T-helper 2 cell treated with Interferon-gamma antibody and Interleukin-4, amounts not matched to agents 5 μg/mL and 100 μg/mL, for 36 hours (primary cell): Measurements from ENCODE around the gene PCNX3.
"Not testable (repeated sequence)": the region's sequence is repeated elsewhere in the genome, so short reads cannot be mapped to it uniquely, and the experiment has no call there.

Experiments
- DNase-seq: peaks from one replicate; pipeline ENCODE4 v3.0.0; 2021; ENCODE audit warnings: low spot score
- H3K27ac Mint-ChIP-seq: one replicate; pipeline ENCODE4 v1.8.0; 2021; ENCODE audit warnings: mild to moderate bottlenecking, mixed read lengths
- H3K27me3 Mint-ChIP-seq: one replicate; pipeline ENCODE4 v1.8.0; 2021; ENCODE audit warnings: low read depth, mixed read lengths
- H3K36me3 Mint-ChIP-seq: one replicate; pipeline ENCODE4 v1.8.0; 2021; ENCODE audit warnings: low read depth, mixed read lengths
- H3K4me1 Mint-ChIP-seq: one replicate; pipeline ENCODE4 v1.8.0; 2021; ENCODE audit warnings: low read depth, mixed read lengths
- H3K4me3 Mint-ChIP-seq: one replicate; pipeline ENCODE4 v1.8.0; 2022; ENCODE audit warnings: mild to moderate bottlenecking, moderate library complexity, mixed read lengths
- H3K9me3 Mint-ChIP-seq: one replicate; pipeline ENCODE4 v1.8.0; 2021; ENCODE audit warnings: mixed read lengths

Gene PCNX3

DNA sequence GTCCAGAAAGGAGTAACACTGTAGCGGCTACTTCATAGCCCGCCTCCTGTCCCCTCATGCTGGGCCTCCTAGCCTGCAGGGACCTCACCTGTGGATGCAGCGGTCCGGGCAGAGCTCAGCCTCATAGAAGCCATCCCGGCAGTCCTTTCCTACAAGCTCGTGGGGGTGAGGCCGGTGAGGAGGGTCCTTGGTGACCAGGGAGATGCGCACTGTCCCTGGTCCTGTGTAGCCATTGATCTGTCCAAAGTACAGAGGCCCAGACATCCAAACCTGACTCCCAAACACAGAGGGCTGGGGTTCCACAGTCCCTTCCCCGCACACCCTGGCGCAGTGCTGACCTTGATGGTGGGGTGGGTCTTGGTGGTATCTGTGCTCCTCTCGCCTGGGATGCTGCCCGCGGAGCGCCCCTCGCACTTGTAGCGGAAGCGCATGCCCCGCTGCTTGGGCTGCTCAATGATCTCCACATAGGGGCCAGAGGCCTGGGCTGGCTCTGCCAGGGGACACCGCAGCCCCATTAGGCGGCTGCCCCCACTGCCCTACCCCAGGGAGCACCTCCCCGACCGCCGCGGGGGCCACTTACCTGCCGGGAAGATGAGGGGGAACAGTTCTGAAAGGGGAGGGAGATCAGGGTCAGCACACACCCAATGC is 46.1 kb downstream of the PCNX3 start:
- H3K36me3 Mint-ChIP-seq: peaks cover 43% of the 10 kb centered on the region
- no peak for DNase-seq
- no peaks in the 10 kb centered on the region for H3K27me3 Mint-ChIP-seq
- peak overlapping the region; percentile 79 for H3K27ac Mint-ChIP-seq
- no peaks in the 10 kb centered on the region for H3K9me3 Mint-ChIP-seq
- peaks cover 20% of the 10 kb centered on the region for H3K4me1 Mint-ChIP-seq
- peak overlapping the region; percentile 86 for H3K4me3 Mint-ChIP-seq

DNA sequence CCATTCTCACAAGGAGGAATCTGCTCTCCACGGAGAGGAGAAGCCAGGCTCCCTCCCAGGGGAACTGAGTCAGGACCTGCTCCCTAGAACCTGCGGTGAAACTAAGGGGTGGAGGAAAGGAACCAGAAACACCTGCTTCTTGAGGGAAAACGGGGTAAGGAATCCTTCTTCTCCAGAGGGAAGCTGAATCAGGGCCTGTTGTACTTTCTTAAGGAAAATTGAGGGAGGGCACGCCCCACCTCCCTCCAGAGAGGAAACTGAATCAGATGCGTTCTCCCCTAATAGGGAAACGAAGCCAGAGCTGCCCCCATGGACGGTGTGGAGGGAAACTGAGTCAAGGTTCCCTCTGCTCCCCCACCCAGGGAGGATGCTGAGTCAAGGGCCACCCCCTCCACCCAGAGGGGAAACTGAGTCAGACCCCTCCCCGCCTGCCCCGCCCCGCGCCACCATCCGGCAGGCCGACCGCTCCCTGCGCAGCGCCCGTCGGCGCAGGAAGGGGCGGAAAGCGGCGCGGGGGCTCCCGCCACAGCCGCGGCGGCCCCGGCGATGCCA is 46.7 kb downstream of the PCNX3 start:
- no peaks in the 10 kb centered on the region for H3K9me3 Mint-ChIP-seq
- H3K36me3 Mint-ChIP-seq: peaks cover 37% of the 10 kb centered on the region
- H3K27ac Mint-ChIP-seq: peak overlapping the region; percentile 79
- H3K27me3 Mint-ChIP-seq: no peaks in the 10 kb centered on the region
- peak overlapping the region; percentile 86 for H3K4me3 Mint-ChIP-seq
- DNase-seq: no peak
- peaks cover 20% of the 10 kb centered on the region for H3K4me1 Mint-ChIP-seq

DNA sequence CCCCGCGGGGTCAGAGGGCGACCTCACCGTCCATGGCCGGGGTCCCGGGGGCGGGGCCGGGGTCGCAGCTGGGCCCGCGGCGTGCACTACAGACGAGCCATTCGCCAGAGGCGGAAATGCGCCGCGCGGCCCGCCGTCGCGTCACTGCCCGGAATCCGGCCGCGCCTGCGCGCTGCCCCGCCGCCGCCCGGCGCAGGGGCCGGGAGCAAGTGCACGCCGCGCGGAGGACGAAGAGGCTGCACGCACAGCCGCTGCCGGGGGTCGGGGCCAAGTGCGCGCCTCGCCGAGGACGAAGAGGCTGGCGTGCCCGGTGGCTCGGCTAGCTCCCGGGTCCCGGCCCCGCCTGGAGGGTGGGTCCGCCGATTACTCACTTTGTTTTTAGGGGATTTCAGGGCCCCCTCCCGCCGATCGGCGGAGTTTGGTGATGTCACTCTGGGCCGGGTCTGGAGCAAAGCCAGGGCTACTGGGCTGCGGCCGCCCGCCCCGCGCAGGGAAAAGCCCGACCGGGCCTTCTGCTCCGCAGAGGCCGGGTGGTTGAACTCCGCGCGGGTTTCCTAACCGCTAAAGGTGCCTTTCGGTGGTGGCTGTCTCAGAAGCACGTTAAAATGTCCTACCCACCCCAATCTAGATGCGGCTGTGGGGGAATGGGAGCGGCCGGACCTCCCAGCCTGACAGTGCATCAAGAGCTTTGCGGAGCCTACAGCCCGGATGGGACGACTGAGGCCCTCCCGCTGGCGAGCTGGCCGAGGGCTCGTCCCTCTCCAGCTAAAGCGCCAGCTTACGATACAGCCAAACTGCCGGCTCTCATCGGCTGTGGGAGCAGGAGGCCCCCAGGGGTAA is 47.4 kb downstream of the PCNX3 start, which contains the start of gene RELA:
TSS of gene RELA (minus strand) at position 118 of the 840 bp plus-strand sequence. CDS start at position 34, 84 bp downstream.
- Mint-ChIP-seq H3K4me3 (peak within 1 kb of the TSS; percentile 92), H3K27ac (peak within 1 kb of the TSS; percentile 89), H3K27me3 (no peaks in the 10 kb centered on the region), H3K36me3 (peaks cover 32% of the 10 kb centered on the region), H3K9me3 (no peaks in the 10 kb centered on the region), H3K4me1 (peaks cover 20% of the 10 kb centered on the region)
- DNase-seq: peak; percentile 94

DNA sequence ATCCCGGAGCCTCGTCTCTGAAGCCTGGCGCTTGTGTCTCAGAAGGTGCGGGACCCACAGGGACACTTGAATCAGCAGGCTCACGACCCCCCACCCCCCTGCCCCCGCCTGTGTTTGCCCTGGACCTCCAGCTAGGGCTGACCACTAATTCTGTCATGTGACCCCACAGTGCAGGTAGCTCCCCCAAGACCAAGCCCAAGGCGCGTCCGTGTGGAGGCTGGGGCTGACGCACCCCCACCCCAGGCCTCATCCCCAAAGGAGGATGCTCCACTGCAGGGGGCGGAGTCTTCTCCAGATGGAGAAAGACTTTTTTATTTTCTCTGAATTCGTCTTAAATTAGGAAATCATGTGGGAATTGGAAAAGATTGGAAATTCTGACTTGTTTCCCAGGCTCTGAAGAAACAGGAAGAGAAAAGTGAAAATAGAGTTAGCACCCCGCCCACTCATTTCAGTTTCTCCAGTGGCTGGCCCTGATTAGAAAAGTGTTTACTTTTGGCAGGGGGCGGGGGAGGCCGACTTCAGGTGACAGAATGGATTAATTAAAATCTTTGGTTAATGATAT is 48.1 kb downstream of the PCNX3 start:
- peaks cover 20% of the 10 kb centered on the region for H3K4me1 Mint-ChIP-seq
- H3K4me3 Mint-ChIP-seq: peak overlapping the region; percentile 92
- H3K27me3 Mint-ChIP-seq: no peaks in the 10 kb centered on the region
- peak overlapping the region; percentile 89 for H3K27ac Mint-ChIP-seq
- DNase-seq: peak; percentile 41
- H3K9me3 Mint-ChIP-seq: no peaks in the 10 kb centered on the region
- H3K36me3 Mint-ChIP-seq: peaks cover 28% of the 10 kb centered on the region

DNA sequence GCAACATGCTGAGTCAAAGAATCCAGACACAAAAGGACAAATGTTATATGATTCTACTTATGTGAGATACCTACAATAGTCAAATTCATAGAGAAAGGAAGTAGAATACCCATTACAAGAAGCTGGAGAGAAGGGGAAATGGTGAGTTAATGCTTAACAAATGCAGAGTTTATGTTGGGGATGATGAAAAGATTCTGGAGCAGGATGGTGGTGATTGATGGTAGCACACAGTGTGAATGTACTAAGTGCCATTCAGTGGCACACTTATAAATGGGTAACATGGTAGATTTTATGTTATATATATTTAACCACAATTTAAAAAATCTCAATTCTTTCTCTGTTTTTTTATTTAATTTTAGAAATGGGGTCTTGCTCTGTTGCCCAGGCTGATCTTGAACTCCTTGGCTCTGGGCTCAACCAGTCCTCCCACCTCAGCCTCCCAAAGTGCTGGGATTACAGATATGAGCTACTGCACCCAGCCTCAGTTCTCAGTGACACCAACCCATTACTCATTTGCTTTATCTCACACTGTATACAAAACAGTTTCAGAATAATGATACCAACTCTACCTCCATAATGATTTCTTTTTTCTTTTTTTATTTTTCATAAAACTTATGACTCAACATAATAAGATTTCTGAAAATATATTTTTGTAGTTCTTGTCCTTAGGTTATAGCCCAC is 56.7 kb downstream of the PCNX3 start:
- no peak overlapping the region for H3K27ac Mint-ChIP-seq

DNA sequence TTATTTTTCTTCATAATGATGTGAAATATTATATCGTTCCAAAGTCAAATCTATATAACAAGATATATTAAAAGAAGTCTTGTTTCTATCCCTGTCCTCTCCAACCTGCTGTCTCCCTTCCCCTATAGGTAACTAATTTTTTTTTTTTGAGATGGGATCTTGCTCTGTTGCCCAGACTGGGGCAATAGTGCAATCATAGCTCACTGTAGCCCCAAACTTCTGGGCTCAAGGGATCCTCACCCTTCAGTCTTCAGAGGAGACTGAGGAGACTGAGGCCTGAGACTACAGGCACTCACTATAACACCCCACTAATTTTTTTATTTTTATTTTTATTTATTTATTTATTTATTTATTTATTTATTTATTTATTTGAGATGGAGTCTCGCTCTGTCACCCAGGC is 57.4 kb downstream of the PCNX3 start:
- no peaks in the 10 kb centered on the region for H3K36me3 Mint-ChIP-seq
- H3K4me3 Mint-ChIP-seq: no peak overlapping the region
- no peak overlapping the region for H3K27ac Mint-ChIP-seq
- H3K9me3 Mint-ChIP-seq: no peaks in the 10 kb centered on the region
- DNase-seq: no peak
- H3K4me1 Mint-ChIP-seq: peaks cover 2% of the 10 kb centered on the region
- peaks cover 2% of the 10 kb centered on the region for H3K27me3 Mint-ChIP-seq

More for the DNA sequence above, 56.7 kb downstream of the PCNX3 start:
- DNase-seq: no peak
- Mint-ChIP-seq H3K4me1 (peaks cover 2% of the 10 kb centered on the region), H3K36me3 (no peaks in the 10 kb centered on the region), H3K4me3 (no peak overlapping the region), H3K9me3 (no peaks in the 10 kb centered on the region), H3K27me3 (peaks cover 2% of the 10 kb centered on the region)

DNA sequence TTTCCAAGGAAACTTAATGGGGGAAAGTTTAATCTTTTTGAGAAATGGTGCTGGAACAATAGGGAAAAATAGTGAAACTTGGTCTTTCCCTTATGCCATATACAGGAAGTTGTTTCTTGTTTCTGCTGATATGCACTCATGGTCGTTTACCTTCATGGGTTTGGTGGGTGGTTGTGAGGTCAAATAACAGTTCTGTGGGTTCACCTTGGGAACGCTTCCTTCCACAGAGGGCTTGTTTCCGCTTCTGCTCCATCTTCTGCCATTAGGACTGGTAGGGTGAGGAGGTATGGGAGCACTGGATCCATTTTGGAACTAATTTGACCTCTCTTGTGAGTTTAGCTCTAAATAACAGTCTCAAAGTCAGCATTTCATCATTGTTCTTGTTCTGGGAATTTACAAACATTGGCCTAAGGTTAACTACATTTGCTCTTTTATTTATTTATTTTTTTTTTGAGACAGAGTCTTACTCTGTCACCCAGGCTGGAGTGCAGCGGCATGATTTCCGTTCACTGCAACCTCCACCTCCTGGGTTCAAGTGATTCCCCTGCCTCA is 64.7 kb downstream of the PCNX3 start:
- H3K27ac Mint-ChIP-seq: no peak overlapping the region
- no peaks in the 10 kb centered on the region for H3K9me3 Mint-ChIP-seq
- peaks cover 11% of the 10 kb centered on the region for H3K27me3 Mint-ChIP-seq
- H3K36me3 Mint-ChIP-seq: no peaks in the 10 kb centered on the region
- H3K4me3 Mint-ChIP-seq: no peak overlapping the region
- DNase-seq: no peak
- no peaks in the 10 kb centered on the region for H3K4me1 Mint-ChIP-seq

DNA sequence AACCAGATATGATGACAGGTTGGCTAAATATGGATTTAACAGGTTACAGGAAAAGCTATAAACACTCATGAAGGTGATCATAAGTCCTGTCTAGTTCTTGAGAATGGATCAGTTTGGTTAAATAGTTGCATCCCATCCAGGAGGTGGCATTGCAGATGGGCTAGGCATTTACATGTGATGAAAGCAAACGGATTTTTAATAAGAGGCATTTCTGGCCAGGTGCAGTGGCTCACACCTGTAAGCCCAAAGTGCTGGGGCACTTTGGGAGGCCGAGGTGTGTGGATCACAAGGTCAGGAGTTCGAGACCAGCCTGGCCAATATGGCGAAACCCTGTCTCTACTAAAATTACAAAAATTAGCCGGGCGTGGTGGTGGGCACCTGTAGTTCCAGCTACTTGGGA is 67.9 kb downstream of the PCNX3 start:
- H3K4me3 Mint-ChIP-seq, H3K4me1 Mint-ChIP-seq, H3K36me3 Mint-ChIP-seq, DNase-seq, H3K27ac Mint-ChIP-seq, H3K9me3 Mint-ChIP-seq: not testable (repeated sequence)
- H3K27me3 Mint-ChIP-seq: peaks cover 13% of the 10 kb centered on the region

DNA sequence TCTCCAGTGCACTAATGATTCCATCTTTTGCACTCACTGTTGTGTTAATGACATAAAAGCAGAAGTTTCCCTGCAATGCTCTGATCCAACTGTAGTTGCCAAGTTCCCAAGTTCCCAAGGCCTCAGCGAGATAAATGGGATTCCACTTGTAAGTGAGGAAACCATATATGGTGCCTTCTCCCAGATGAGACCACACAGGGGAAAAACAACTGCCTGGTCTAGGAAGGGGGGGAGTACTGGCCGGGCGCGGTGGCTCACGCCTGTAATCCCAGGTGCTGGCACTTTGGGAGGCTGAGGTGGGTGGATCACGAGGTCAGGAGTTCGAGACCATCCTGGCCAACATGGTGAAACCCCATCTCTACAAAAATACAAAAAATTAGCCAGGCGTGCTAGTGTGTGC is 70.4 kb downstream of the PCNX3 start:
- Mint-ChIP-seq H3K36me3 (no peaks in the 10 kb centered on the region), H3K27ac (no peak overlapping the region), H3K4me1 (no peaks in the 10 kb centered on the region), H3K4me3 (no peak overlapping the region), H3K9me3 (no peaks in the 10 kb centered on the region), H3K27me3 (peaks cover 14% of the 10 kb centered on the region)
- no peak for DNase-seq
